OCI-LY3 (cell line): ENCODE measurements around the gene TGM1.

Experiments used
- H2AFZ ChIP-seq: fragments of 200-600, 300-600 bp; shearing (Covaris generic); 2 replicates; pipeline ENCODE4 v1.6.0; 2014; ENCODE audit warnings: antibody characterized with exemption, low read depth, low read length
- H3K27ac ChIP-seq: fragments of 200-600, 300-600 bp; sonication (generic); 2 replicates; pipeline ENCODE4 v1.5.1; 2014; ENCODE audit warnings: mild to moderate bottlenecking, low read length, moderate library complexity, mixed read lengths
- H3K27me3 ChIP-seq: fragments of 200-600, 300-600 bp; sonication (generic); 2 replicates; pipeline ENCODE4 v1.6.1; 2014; ENCODE audit warnings: low read depth, low read length, mixed read lengths
- H3K36me3 ChIP-seq: fragments of 200-600, 300-600 bp; sonication (generic); replicated peaks from 2 replicates; pipeline ENCODE3; 2014; ENCODE audit warnings: low read depth, low read length, mixed read lengths
- H3K4me1 ChIP-seq: fragments of 300-600, 200-600 bp; sonication (generic); 2 replicates; pipeline ENCODE4 v1.6.1; 2014; ENCODE audit warnings: low read length, mixed read lengths
- H3K4me2 ChIP-seq: fragments of 200-600, 300-600 bp; sonication (generic); 2 replicates; pipeline ENCODE4 v1.6.1; 2014; ENCODE audit warnings: low read length, mixed read lengths
- H3K4me3 ChIP-seq: fragments of 300-600, 200-600 bp; sonication (generic); 2 replicates; pipeline ENCODE4 v1.5.1; 2014; ENCODE audit warnings: antibody characterized with exemption, mild to moderate bottlenecking, low read length, moderate library complexity
- H3K79me2 ChIP-seq: fragments of 300-600, 200-600 bp; shearing (Covaris generic); 2 replicates; pipeline ENCODE4 v1.6.1; 2014; ENCODE audit warnings: mild to moderate bottlenecking, low read length, mixed read lengths
- H3K9ac ChIP-seq: fragments of 300-600, 200-600 bp; shearing (Covaris generic); 2 replicates; pipeline ENCODE4 v1.6.0; 2014; ENCODE audit warnings: mild to moderate bottlenecking, low read length, moderate library complexity
- H3K9me3 ChIP-seq: fragments of 200-600, 300-600 bp; shearing (Covaris generic); 2 replicates; pipeline ENCODE4 v1.6.1; 2014; ENCODE audit warnings: low read length, mixed read lengths; ENCODE audit not compliant: insufficient read depth
- H4K20me1 ChIP-seq: fragments of 200-600, 300-600 bp; sonication (generic); 2 replicates; pipeline ENCODE4 v1.6.1; 2016; ENCODE audit warnings: low read length, mixed read lengths; ENCODE audit not compliant: insufficient read depth
- EZH2phosphoT487 ChIP-seq: fragments of 200-600 bp; shearing (Covaris generic); IDR thresholded peaks from 2 replicates; pipeline ENCODE4 v1.6.1; 2018; ENCODE audit warnings: antibody characterized with exemption, mixed run types, low read depth
- TF ChIP-seq, protein P1 (sequence below): fragments of 200-600, 300-600 bp; sonication (generic); IDR thresholded peaks from 2 replicates; pipeline ENCODE4 v1.5.1; 2014; ENCODE audit warnings: antibody characterized with exemption, low read length, low read depth

TGM1 gene

DNA sequence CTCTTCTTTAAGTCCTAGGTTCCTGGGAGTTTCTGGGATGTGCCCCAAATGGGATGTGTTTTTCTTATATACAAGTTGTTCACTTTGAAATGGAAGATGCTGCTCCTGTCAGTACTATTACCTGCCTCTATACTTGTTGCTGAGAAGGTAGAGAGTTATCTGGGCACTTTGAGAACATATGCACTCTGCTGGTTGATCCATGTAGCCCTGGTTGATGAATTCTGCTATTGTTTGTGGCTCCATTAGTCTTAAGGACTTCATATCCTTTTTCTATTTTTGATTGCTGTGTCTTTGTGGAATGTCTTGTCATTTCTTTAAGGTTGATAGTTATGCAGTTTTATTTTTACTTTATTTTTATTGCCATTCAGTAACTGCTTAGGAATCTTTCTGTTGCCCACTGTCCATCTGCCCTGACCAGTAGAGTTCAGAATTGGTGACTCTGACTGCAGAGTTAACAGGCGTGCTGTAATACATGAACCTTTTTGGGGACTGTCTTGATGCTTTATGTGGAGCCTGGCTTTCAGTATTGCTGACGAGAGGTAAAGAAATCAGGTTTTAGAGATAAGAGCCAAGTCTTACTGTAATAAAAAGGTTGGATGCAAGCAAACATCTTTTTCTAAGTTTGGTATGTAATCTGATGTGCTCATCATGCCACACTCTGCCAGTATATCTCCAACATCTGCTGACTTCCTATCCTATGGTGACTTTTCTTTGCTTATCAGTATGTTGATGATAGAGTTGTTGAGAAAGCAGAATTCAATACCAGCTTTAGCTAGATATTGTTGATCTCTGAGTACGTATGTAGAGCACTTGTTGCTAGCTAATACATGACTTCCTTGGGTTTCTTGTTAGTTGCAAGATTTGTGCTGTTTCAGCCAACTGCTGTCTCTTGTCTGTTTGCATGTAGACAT lies 28.6 kb downstream of the TGM1 start:
- no peak overlapping the region for H3K27ac ChIP-seq
- H2AFZ ChIP-seq, result no peak overlapping the region
- no peak overlapping the region for H3K4me2 ChIP-seq
- peaks cover 33% of the 10 kb centered on the region for H3K79me2 ChIP-seq
- no peak for TF ChIP-seq EZH2phosphoT487
- TF ChIP-seq, protein P1, sequence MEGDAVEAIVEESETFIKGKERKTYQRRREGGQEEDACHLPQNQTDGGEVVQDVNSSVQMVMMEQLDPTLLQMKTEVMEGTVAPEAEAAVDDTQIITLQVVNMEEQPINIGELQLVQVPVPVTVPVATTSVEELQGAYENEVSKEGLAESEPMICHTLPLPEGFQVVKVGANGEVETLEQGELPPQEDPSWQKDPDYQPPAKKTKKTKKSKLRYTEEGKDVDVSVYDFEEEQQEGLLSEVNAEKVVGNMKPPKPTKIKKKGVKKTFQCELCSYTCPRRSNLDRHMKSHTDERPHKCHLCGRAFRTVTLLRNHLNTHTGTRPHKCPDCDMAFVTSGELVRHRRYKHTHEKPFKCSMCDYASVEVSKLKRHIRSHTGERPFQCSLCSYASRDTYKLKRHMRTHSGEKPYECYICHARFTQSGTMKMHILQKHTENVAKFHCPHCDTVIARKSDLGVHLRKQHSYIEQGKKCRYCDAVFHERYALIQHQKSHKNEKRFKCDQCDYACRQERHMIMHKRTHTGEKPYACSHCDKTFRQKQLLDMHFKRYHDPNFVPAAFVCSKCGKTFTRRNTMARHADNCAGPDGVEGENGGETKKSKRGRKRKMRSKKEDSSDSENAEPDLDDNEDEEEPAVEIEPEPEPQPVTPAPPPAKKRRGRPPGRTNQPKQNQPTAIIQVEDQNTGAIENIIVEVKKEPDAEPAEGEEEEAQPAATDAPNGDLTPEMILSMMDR, result no peak
- H3K4me3 ChIP-seq, result no peak overlapping the region
- no peaks in the 10 kb centered on the region for H4K20me1 ChIP-seq
- peaks cover 30% of the 10 kb centered on the region for H3K36me3 ChIP-seq
- H3K9ac ChIP-seq, result no peak overlapping the region
- peaks cover 13% of the 10 kb centered on the region for H3K4me1 ChIP-seq
- no peaks in the 10 kb centered on the region for H3K27me3 ChIP-seq
- H3K9me3 ChIP-seq, result no peaks in the 10 kb centered on the region

DNA sequence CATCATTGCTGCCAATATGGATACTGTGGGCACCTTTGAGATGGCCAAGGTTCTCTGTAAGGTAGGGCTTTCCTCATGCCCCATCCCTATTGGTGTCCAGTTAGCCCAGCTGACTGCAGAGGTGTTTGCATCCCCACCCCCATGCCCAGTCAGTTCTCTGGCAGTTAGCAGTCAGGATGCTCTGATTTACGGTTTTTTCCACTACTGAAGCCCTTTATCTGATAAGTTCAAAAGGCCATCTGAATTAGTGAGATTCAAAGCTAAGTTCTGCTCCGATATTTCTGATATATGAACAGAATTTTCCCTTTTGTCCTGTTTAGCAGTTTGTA lies 29.5 kb downstream of the TGM1 start:
- Histone ChIP-seq H2AFZ (no peak overlapping the region), H3K4me1 (peaks cover 13% of the 10 kb centered on the region), H3K27me3 (no peaks in the 10 kb centered on the region), H3K9me3 (no peaks in the 10 kb centered on the region), H3K4me3 (peak overlapping the region; percentile 83), H3K9ac (peak overlapping the region; percentile 75; the same call in 1 of the 2 replicates), H3K4me2 (peak overlapping the region; percentile 88), H3K27ac (no peak overlapping the region; the same call in 1 of the 2 replicates), H3K79me2 (peaks cover 39% of the 10 kb centered on the region), H3K36me3 (peaks cover 25% of the 10 kb centered on the region), H4K20me1 (no peaks in the 10 kb centered on the region)
- TF ChIP-seq EZH2phosphoT487, result no peak

DNA sequence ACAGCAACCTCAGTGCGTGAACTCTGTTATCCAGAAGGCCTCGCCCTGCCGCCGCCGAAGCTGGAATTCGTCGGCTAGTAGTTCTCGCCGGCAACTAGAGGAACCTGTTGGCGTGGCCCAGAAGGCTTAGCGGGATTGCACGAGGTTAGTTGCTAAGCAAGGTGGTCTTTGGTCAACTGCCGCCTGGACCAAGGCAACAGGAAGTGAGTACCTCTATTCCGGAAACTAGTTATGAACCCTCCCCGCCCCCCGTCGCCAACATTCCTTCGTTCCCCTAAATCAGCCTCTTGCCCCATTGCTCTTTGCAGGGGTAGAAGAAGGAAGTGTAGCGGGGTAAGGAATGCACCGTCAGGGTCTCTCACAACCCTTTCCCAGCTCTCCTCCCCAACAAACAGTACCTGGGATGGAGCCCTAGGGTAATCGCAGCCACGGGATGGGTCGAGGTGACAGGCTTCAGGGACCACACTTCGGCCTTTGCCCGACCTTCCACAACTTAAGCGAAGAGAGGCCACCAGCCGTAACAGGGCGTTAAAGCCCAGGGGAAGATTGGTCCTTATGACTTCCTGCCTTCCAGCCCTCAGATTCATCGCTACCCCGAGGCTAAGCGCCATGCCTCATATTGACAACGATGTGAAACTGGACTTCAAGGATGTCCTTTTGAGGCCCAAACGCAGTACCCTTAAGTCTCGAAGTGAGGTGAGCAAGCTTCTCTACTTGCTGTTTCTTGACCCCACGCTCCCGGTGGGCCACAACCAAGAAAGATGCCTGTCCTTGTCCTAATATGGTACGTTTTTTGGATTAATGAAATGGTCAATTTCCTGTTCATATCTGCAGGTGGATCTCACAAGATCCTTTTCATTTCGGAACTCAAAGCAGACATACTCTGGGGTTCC lies 30.1 kb downstream of the TGM1 start, which contains the start of gene GMPR2:
Gene GMPR2 (plus strand): TSS at position 285 of the 893 bp plus-strand sequence. CDS start 325 bp downstream, at position 610.
- Histone ChIP-seq H3K27me3 (no peaks in the 10 kb centered on the region), H3K27ac (peak within 1 kb of the TSS; percentile 75), H3K9me3 (no peaks in the 10 kb centered on the region), H3K9ac (peak within 1 kb of the TSS; percentile 75), H3K79me2 (peaks cover 39% of the 10 kb centered on the region), H3K36me3 (peaks cover 21% of the 10 kb centered on the region), H4K20me1 (no peaks in the 10 kb centered on the region), H2AFZ (peak within 1 kb of the TSS; percentile 93), H3K4me2 (peak within 1 kb of the TSS; percentile 88), H3K4me3 (peak within 1 kb of the TSS; percentile 83), H3K4me1 (peaks cover 13% of the 10 kb centered on the region)
- no peak for TF ChIP-seq EZH2phosphoT487
- TF ChIP-seq, protein P1, result no peak

DNA sequence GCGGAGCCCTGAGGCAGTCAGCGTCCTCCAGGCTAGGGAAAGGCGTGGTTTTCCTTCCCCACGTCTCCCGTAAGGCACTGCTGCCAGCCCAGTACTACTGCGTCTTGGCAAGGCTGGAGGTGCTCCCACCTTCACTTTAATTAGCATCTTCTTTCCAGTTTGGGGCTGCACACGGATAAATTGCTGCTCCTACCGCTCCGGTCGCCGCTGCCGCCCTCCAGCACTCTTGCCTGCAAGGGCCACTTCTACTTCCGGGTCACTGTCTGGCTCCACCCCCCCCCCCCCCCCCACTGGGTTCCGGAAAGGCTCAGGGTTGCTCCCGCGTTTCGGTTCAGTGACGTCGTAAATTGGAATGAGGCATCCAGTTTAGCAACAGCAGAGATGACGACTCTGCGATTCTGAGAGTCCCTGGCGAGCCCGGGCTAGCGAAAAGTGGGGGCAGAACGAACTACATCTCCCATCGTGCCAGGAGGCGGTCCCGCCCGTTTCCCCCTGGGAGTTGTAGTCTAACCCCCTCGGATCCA lies 30.8 kb downstream of the TGM1 start, which contains the start of gene NEDD8:
Gene NEDD8 (minus strand): TSS at position 247 of the 524 bp plus-strand sequence. CDS start 100 bp downstream, at position 147.
- Histone ChIP-seq H3K79me2 (peaks cover 40% of the 10 kb centered on the region), H3K4me2 (peak within 1 kb of the TSS; percentile 88), H3K27me3 (no peaks in the 10 kb centered on the region), H3K9ac (peak within 1 kb of the TSS; percentile 75), H3K36me3 (peaks cover 15% of the 10 kb centered on the region), H3K4me3 (peak within 1 kb of the TSS; percentile 83), H3K9me3 (no peaks in the 10 kb centered on the region), H3K27ac (peak within 1 kb of the TSS; percentile 75), H4K20me1 (no peaks in the 10 kb centered on the region), H2AFZ (peak within 1 kb of the TSS; percentile 93), H3K4me1 (peaks cover 13% of the 10 kb centered on the region)
- TF ChIP-seq EZH2phosphoT487, result no peak
- TF ChIP-seq, protein P1, result no peak
